ENCODE measurements around the gene RELT. TPM values are rescaled to one million over a fixed set of nuclear protein-coding genes. Genes with fewer than 3 reads are reported as not detected.

Gene RELT
- total RNA-seq, 1 experiment from 2014 or later, result 7.8 TPM

GRCh38 chr11:73396985-73397384, 20.8 kb downstream of the RELT start:
- Histone ChIP-seq H3K79me2 (ENCODE audit: low read depth) (no peaks in the 10 kb centered on the region), H4K20me1 (ENCODE audit: insufficient read depth) (no peaks in the 10 kb centered on the region; the same call in 1 of the 2 replicates), H3K4me3 (no peak overlapping the region), H3K27ac (no peak overlapping the region), H3F3A (ENCODE audit: insufficient read depth, low read depth) (no peaks in the 10 kb centered on the region), H3K9me3 (ENCODE audit: insufficient read depth, low read depth) (no peaks in the 10 kb centered on the region), H3K4me2 (no peak overlapping the region), H3K36me3 (ENCODE audit: low read depth) (no peaks in the 10 kb centered on the region), H3K27me3 (ENCODE audit: insufficient read depth, low read depth) (no peaks in the 10 kb centered on the region), H2AFZ (no peak overlapping the region), H3K9me2 (ENCODE audit: insufficient read depth) (no peaks in the 10 kb centered on the region), H3K4me1 (replicated peaks; ENCODE audit: insufficient read depth) (no peaks in the 10 kb centered on the region)
- ChIA-PET POLR2A (ENCODE audit: unreplicated experiment) (interaction anchor here (0.7 kb wide), 1 partner anchor 558 kb away, joined by 5 read pairs; no protein-coding TSS in a partner anchor), CTCF (interaction anchor here (0.9 kb wide), 1 partner anchor 18 kb away, joined by 3 read pairs; no protein-coding TSS in a partner anchor)
- intact Hi-C loops (cut with micrococcal nuclease; ENCODE audit: unreplicated experiment), result no loop called here
- TF ChIP-seq EZH2 (IDR thresholded peaks at IDR 0.05; ENCODE audit: low read depth), result no peak
- TF ChIP-seq CTCF (conservative IDR thresholded peaks at IDR 0.05), result no peak
- no TSS peak for BruUV-seq (replicated peaks)
- DNase-seq, result no peak

GRCh38 chr11:73397468-73398131, 21.4 kb downstream of the RELT start:
- BruUV-seq (replicated peaks), result no TSS peak
- intact Hi-C loops (cut with micrococcal nuclease; ENCODE audit: unreplicated experiment), result no loop called here
- ChIA-PET POLR2A (ENCODE audit: unreplicated experiment) (no interaction called here), CTCF (interaction anchor here (0.9 kb wide), 1 partner anchor 18 kb away, joined by 3 read pairs; no protein-coding TSS in a partner anchor)
- H3K27ac ChIP-seq, result no peak overlapping the region
- H2AFZ ChIP-seq, result no peak overlapping the region
- DNase-seq, result no peak
- H3K9me2 ChIP-seq (ENCODE audit: insufficient read depth), result no peaks in the 10 kb centered on the region
- no peaks in the 10 kb centered on the region for H3K79me2 ChIP-seq (ENCODE audit: low read depth)
- no peaks in the 10 kb centered on the region for H3K9me3 ChIP-seq (ENCODE audit: insufficient read depth, low read depth)
- H3K4me1 ChIP-seq (replicated peaks; ENCODE audit: insufficient read depth), result no peaks in the 10 kb centered on the region
- H3K27me3 ChIP-seq (ENCODE audit: insufficient read depth, low read depth), result no peaks in the 10 kb centered on the region
- no peak overlapping the region for H3K4me3 ChIP-seq
- TF ChIP-seq EZH2 (IDR thresholded peaks at IDR 0.05; ENCODE audit: low read depth) (no peak), CTCF (conservative IDR thresholded peaks at IDR 0.05) (no peak)
- H3K4me2 ChIP-seq, result no peak overlapping the region
- H3F3A ChIP-seq (ENCODE audit: insufficient read depth, low read depth), result no peaks in the 10 kb centered on the region
- H3K36me3 ChIP-seq (ENCODE audit: low read depth), result no peaks in the 10 kb centered on the region
- no peaks in the 10 kb centered on the region; the same call in 1 of the 2 replicates for H4K20me1 ChIP-seq (ENCODE audit: insufficient read depth)

- CTCF ChIA-PET, result no interaction called here
- no peak overlapping the region for H3K4me2 ChIP-seq
- H3K4me3 ChIP-seq, result no peak overlapping the region
- H3K79me2 ChIP-seq (ENCODE audit: low read depth), result no peaks in the 10 kb centered on the region
- H3F3A ChIP-seq (ENCODE audit: insufficient read depth, low read depth), result no peaks in the 10 kb centered on the region
- TF ChIP-seq CTCF (conservative IDR thresholded peaks at IDR 0.05) (no peak), EZH2 (IDR thresholded peaks at IDR 0.05; ENCODE audit: low read depth) (no peak)
- H3K4me1 ChIP-seq (replicated peaks; ENCODE audit: insufficient read depth), result no peaks in the 10 kb centered on the region
- H2AFZ ChIP-seq, result no peak overlapping the region
- no TSS peak for BruUV-seq (replicated peaks)
- no peaks in the 10 kb centered on the region for H3K9me3 ChIP-seq (ENCODE audit: insufficient read depth, low read depth)
- DNase-seq, result no peak
- no peaks in the 10 kb centered on the region for H3K9me2 ChIP-seq (ENCODE audit: insufficient read depth)
- no peaks in the 10 kb centered on the region for H3K36me3 ChIP-seq (ENCODE audit: low read depth)
- H4K20me1 ChIP-seq (ENCODE audit: insufficient read depth), result no peaks in the 10 kb centered on the region; the same call in 1 of the 2 replicates
- intact Hi-C loops (cut with micrococcal nuclease; ENCODE audit: unreplicated experiment), result no loop called here
- POLR2A ChIA-PET (ENCODE audit: unreplicated experiment), result no interaction called here
- no peaks in the 10 kb centered on the region for H3K27me3 ChIP-seq (ENCODE audit: insufficient read depth, low read depth)
- H3K27ac ChIP-seq, result no peak overlapping the region
Observed at GRCh38 chr11:73398132-73398526, 21.9 kb downstream of the RELT start.
